NB4 (cell line): ENCODE results near the gene TEP1.

Experiments
- DNase-seq: peaks from one replicate; pipeline ENCODE4 v3.0.0; 2010; ENCODE audit warnings: low read depth
- H3K4me3 ChIP-seq: one replicate; pipeline ENCODE4 v1.5.1; 2011; ENCODE audit warnings: mild to moderate bottlenecking, low read depth, low read length, moderate library complexity
- CTCF ChIP-seq: IDR thresholded peaks from one replicate; pipeline ENCODE4 v1.5.1; 2012; ENCODE audit warnings: low read depth, low read length
- MAX ChIP-seq: IDR thresholded peaks from 2 replicates; pipeline ENCODE4 v1.6.1; 2011; ENCODE audit warnings: low read depth, low read length
- MYC ChIP-seq: IDR thresholded peaks from 2 replicates; pipeline ENCODE4 v1.6.1; 2011; ENCODE audit warnings: low read depth, low read length
- POLR2A ChIP-seq: IDR thresholded peaks from 2 replicates; pipeline ENCODE4 v1.6.1; 2011; ENCODE audit warnings: mild to moderate bottlenecking; ENCODE audit not compliant: insufficient read length; ENCODE audit errors: extremely low read depth

The TEP1 gene

GRCh38 chr14:20429801-20430669 lies 16.7 kb upstream of the TEP1 start:
- no peak for DNase-seq

GRCh38 chr14:20428802-20429201 lies 15.5 kb upstream of the TEP1 start:
- no peak overlapping the region for H3K4me3 ChIP-seq
- TF ChIP-seq MAX, result no peak
- TF ChIP-seq MYC, result no peak
- no peak for TF ChIP-seq CTCF
- no peak for TF ChIP-seq POLR2A
- no peak for DNase-seq

More at GRCh38 chr14:20429801-20430669, 16.7 kb upstream of the TEP1 start:
- no peak overlapping the region for H3K4me3 ChIP-seq
- TF ChIP-seq MYC (no peak), CTCF (no peak), POLR2A (no peak), MAX (no peak)

- TF ChIP-seq MAX, result no peak
- no peak for TF ChIP-seq POLR2A
- no peak for TF ChIP-seq MYC
- TF ChIP-seq CTCF, result no peak
- H3K4me3 ChIP-seq, result peak overlapping the region; percentile 32
- DNase-seq, result no peak
These were observed 14.7 kb upstream of the TEP1 start for GRCh38 chr14:20428010-20428365.

- peak; percentile 79 for DNase-seq
- TF ChIP-seq MAX (no peak), CTCF (no peak), POLR2A (no peak), MYC (no peak)
- H3K4me3 ChIP-seq, result peak overlapping the region; percentile 32
These were observed 14.1 kb upstream of the TEP1 start for GRCh38 chr14:20427231-20428009.

GRCh38 chr14:20424851-20425250 lies 11.6 kb upstream of the TEP1 start:
- no peak for TF ChIP-seq CTCF
- no peak for TF ChIP-seq MAX
- no peak for TF ChIP-seq POLR2A
- no peak for TF ChIP-seq MYC
- no peak overlapping the region for H3K4me3 ChIP-seq
- no peak for DNase-seq
